ENCODE results near the gene SLC8A1.

- TF ChIP-seq CTCF (IDR thresholded peaks at IDR 0.05) (no peak), POLR2A (IDR thresholded peaks at IDR 0.05) (no peak)
Measured at GRCh38 chr2:40103590-40103989, 348.3 kb downstream of the SLC8A1 start.

Measured in tibial nerve (tissue), 3 donors.